CD4-positive, alpha-beta memory T cell (primary cell): ENCODE measurements around the gene NDUFAF8. TPM values are rescaled to one million over a fixed set of nuclear protein-coding genes. Genes with fewer than 3 reads are reported as not detected.
"Not testable (repeated sequence)": the region's sequence is repeated elsewhere in the genome, so short reads cannot be mapped to it uniquely, and the experiment has no call there.

Source experiments
- CTCF ChIA-PET: fragments of 350-600 bp; sonication (Branson Sonifier 250); formaldehyde crosslinking; loops from one replicate; lab custom pipeline; 2021; ENCODE audit warnings: inconsistent platforms; ENCODE audit not compliant: partially characterized antibody; lab: Charles Lee
- POLR2A ChIA-PET: fragments of 350-600 bp; sonication (Branson Sonifier 250); formaldehyde crosslinking; loops from one replicate; lab custom pipeline; 2021; ENCODE audit not compliant: partially characterized antibody; lab: Charles Lee
- DNase-seq, 5 donors: peaks; one replicate each; pipeline versions ENCODE4 v3.0.0 to v3.0.0-alpha.2; 2020 to 2022; ENCODE audit warnings: mixed read lengths in 1 of 5
- H3K27ac ChIP-seq: one replicate; pipeline ENCODE4 v1.7.0; 2013; ENCODE audit warnings: low read depth, low read length
- H3K27me3 ChIP-seq: 2 replicates; pipeline ENCODE4 v1.7.0; 2013; ENCODE audit warnings: mild to moderate bottlenecking, low read length, moderate library complexity; ENCODE audit not compliant: insufficient read depth
- H3K36me3 ChIP-seq: 2 replicates; pipeline ENCODE4 v1.7.0; 2013; ENCODE audit warnings: mild to moderate bottlenecking, low read length, moderate library complexity; ENCODE audit not compliant: insufficient read depth
- H3K4me1 ChIP-seq: 2 replicates; pipeline ENCODE4 v1.7.0; 2013; ENCODE audit warnings: mild to moderate bottlenecking, low read length, moderate library complexity; ENCODE audit not compliant: insufficient read depth
- H3K4me3 ChIP-seq, 2 donors: one replicate each; pipeline ENCODE4 v1.7.0; 2013; ENCODE audit warnings: low read length in 2 of 2, mild to moderate bottlenecking in 1 of 2
- H3K9me3 ChIP-seq, 2 donors: one replicate each; pipeline ENCODE4 v1.7.0; 2013; ENCODE audit warnings: low read length in 2 of 2, control low read depth in 1 of 2; ENCODE audit not compliant: control insufficient read depth in 1 of 2
- H3K27ac Mint-ChIP-seq, 7 donors: one replicate each; pipeline ENCODE4 v1.8.0; 2020 to 2021; ENCODE audit warnings: mixed read lengths in 7 of 7, mild to moderate bottlenecking in 6 of 7, inconsistent platforms in 3 of 7, moderate library complexity in 3 of 7
- H3K27me3 Mint-ChIP-seq, 2 donors: one replicate each; pipeline ENCODE4 v1.8.0; 2020 to 2021; ENCODE audit warnings: mixed read lengths in 2 of 2
- H3K36me3 Mint-ChIP-seq, 2 donors: one replicate each; pipeline ENCODE4 v1.8.0; 2020 to 2021; ENCODE audit warnings: mixed read lengths in 2 of 2, inconsistent platforms in 1 of 2, mild to moderate bottlenecking in 1 of 2
- H3K4me1 Mint-ChIP-seq, 4 donors: one replicate each; pipeline ENCODE4 v1.8.0; 2020 to 2021; ENCODE audit warnings: mixed read lengths in 4 of 4, mild to moderate bottlenecking in 1 of 4
- H3K4me3 Mint-ChIP-seq, 8 donors: one replicate each; pipeline ENCODE4 v1.8.0; 2020 to 2021; ENCODE audit warnings: mixed read lengths in 8 of 8, mild to moderate bottlenecking in 7 of 8, moderate library complexity in 6 of 8, inconsistent platforms in 3 of 8
- H3K9me3 Mint-ChIP-seq, 8 donors: one replicate each; pipeline ENCODE4 v1.8.0; 2020 to 2021; ENCODE audit warnings: mixed read lengths in 8 of 8, mild to moderate bottlenecking in 5 of 8, inconsistent platforms in 3 of 8, moderate library complexity in 1 of 8
- intact Hi-C: fragments of 100-400 bp; cut with micrococcal nuclease; formaldehyde crosslinking; loops from one replicate; pipeline ENCODE4 v1.15.1; 2023
- polyA plus RNA-seq, 2 donors: library from polyadenylated mRNA; unstranded; fragments of 300-500 nt; fragmentation: Illumina TruSeq; gene quantifications; one replicate each; pipeline ENCODE4 v1.2.3, GENCODE V29; 2021
- total RNA-seq, 2 experiments: library from RNA; stranded (reverse); gene quantifications; one replicate each; pipeline ENCODE4 v1.2.3, GENCODE V29; 2021

Gene NDUFAF8
- total and polyA plus RNA-seq, 4 experiments from 2014 or later: 40.1 to 78.6 (median 54.8) TPM

- DNase-seq, H3K9me3 ChIP-seq, CTCF ChIA-PET, H3K27me3 ChIP-seq, H3K27ac ChIP-seq, H3K4me1 ChIP-seq, H3K4me3 Mint-ChIP-seq, H3K27me3 Mint-ChIP-seq, intact Hi-C loops, H3K4me3 ChIP-seq, H3K9me3 Mint-ChIP-seq: not testable (repeated sequence)
- H3K36me3 Mint-ChIP-seq: peaks cover 14 to 24% of the 10 kb centered on the region in 2 donors
- H3K36me3 ChIP-seq: peaks cover 15% of the 10 kb centered on the region
- H3K4me1 Mint-ChIP-seq: peaks cover 3 to 24% (median 11%) of the 10 kb centered on the region in 4 donors
- H3K27ac Mint-ChIP-seq: peak overlapping the region in 2 of 7 donors; percentile 8 to 73
- POLR2A ChIA-PET: interaction anchor here (1.8 kb wide), 1 partner anchor 11 kb away, joined by 8 read pairs; the partner anchor contains the start of genes NDUFAF8 and TEPSIN
Measured at GRCh38 chr17:81227630-81228029, 11.5 kb upstream of the NDUFAF8 start.

GRCh38 chr17:81228420-81228819 is 10.7 kb upstream of the NDUFAF8 start:
- POLR2A ChIA-PET: no interaction called here
- Histone ChIP-seq H3K4me1 (peaks cover 6% of the 10 kb centered on the region), H3K36me3 (peaks cover 21% of the 10 kb centered on the region), H3K9me3 (no peaks in the 10 kb centered on the region), H3K27ac (no peak overlapping the region), H3K27me3 (no peaks in the 10 kb centered on the region), H3K4me3 (no peak overlapping the region)
- H3K36me3 Mint-ChIP-seq: peaks cover 14 to 27% of the 10 kb centered on the region in 2 donors
- CTCF ChIA-PET: no interaction called here
- H3K4me1 Mint-ChIP-seq: peaks cover 3 to 16% (median 9%) of the 10 kb centered on the region in 4 donors
- H3K4me3 Mint-ChIP-seq: no peak overlapping the region
- no peak overlapping the region for H3K27ac Mint-ChIP-seq
- no peaks in the 10 kb centered on the region for H3K27me3 Mint-ChIP-seq
- no peak for DNase-seq
- intact Hi-C loops: no loop called here
- H3K9me3 Mint-ChIP-seq: peaks cover 0 to 2% (median 0%) of the 10 kb centered on the region in 8 donors

GRCh38 chr17:81228834-81229665 is 10.1 kb upstream of the NDUFAF8 start:
- DNase-seq: no peak
- no peaks in the 10 kb centered on the region for H3K9me3 ChIP-seq
- ChIA-PET POLR2A (interaction anchor here (1.0 kb wide), 1 partner anchor 10 kb away, joined by 3 read pairs; the partner anchor contains the start of genes NDUFAF8 and TEPSIN), CTCF (no interaction called here)
- H3K27me3 Mint-ChIP-seq: no peaks in the 10 kb centered on the region
- peaks cover 3 to 11% (median 5%) of the 10 kb centered on the region in 4 donors for H3K4me1 Mint-ChIP-seq
- H3K27ac Mint-ChIP-seq: no peak overlapping the region
- H3K4me3 Mint-ChIP-seq: no peak overlapping the region
- H3K4me1 ChIP-seq: no peaks in the 10 kb centered on the region
- peaks cover 14 to 27% of the 10 kb centered on the region in 2 donors for H3K36me3 Mint-ChIP-seq
- H3K4me3 ChIP-seq: no peak overlapping the region
- peaks cover 0 to 2% (median 0%) of the 10 kb centered on the region in 8 donors for H3K9me3 Mint-ChIP-seq
- no peaks in the 10 kb centered on the region for H3K27me3 ChIP-seq
- no peak overlapping the region for H3K27ac ChIP-seq
- H3K36me3 ChIP-seq: peaks cover 24% of the 10 kb centered on the region
- intact Hi-C loops: no loop called here

- H3K4me3 Mint-ChIP-seq: no peak overlapping the region
- H3K27me3 Mint-ChIP-seq: no peaks in the 10 kb centered on the region
- H3K36me3 Mint-ChIP-seq: peaks cover 14 to 27% of the 10 kb centered on the region in 2 donors
- H3K27ac ChIP-seq: no peak overlapping the region
- peaks cover 3 to 12% (median 6%) of the 10 kb centered on the region in 4 donors for H3K4me1 Mint-ChIP-seq
- no peaks in the 10 kb centered on the region for H3K9me3 ChIP-seq
- no peak overlapping the region for H3K4me3 ChIP-seq
- intact Hi-C loops: no loop called here
- no peak for DNase-seq
- H3K9me3 Mint-ChIP-seq: peaks cover 0 to 2% (median 0%) of the 10 kb centered on the region in 8 donors
- peaks cover 24% of the 10 kb centered on the region for H3K36me3 ChIP-seq
- POLR2A ChIA-PET: interaction anchor here (1.0 kb wide), 1 partner anchor 10 kb away, joined by 3 read pairs; the partner anchor contains the start of genes NDUFAF8 and TEPSIN
- H3K27me3 ChIP-seq: no peaks in the 10 kb centered on the region
- H3K4me1 ChIP-seq: peaks cover 5% of the 10 kb centered on the region
- no peak overlapping the region for H3K27ac Mint-ChIP-seq
- CTCF ChIA-PET: interaction anchor here (0.9 kb wide), 1 partner anchor 11 kb away, joined by 3 read pairs; no protein-coding TSS in a partner anchor
Measured at GRCh38 chr17:81229666-81229920, 9.5 kb upstream of the NDUFAF8 start.

GRCh38 chr17:81230043-81230820 is 8.9 kb upstream of the NDUFAF8 start:
- Mint-ChIP-seq H3K9me3 (peaks cover 0 to 2% (median 0%) of the 10 kb centered on the region in 8 donors), H3K36me3 (peaks cover 14 to 32% of the 10 kb centered on the region in 2 donors), H3K4me3 (peak overlapping the region in 2 of 8 donors; percentile 11 to 32), H3K27ac (no peak overlapping the region), H3K4me1 (peaks cover 8 to 17% (median 12%) of the 10 kb centered on the region in 4 donors), H3K27me3 (no peaks in the 10 kb centered on the region)
- Histone ChIP-seq H3K27ac (no peak overlapping the region), H3K9me3 (no peaks in the 10 kb centered on the region), H3K36me3 (peaks cover 24% of the 10 kb centered on the region), H3K4me3 (no peak overlapping the region), H3K27me3 (no peaks in the 10 kb centered on the region), H3K4me1 (peaks cover 5% of the 10 kb centered on the region)
- ChIA-PET CTCF (interaction anchor here (0.9 kb wide), 1 partner anchor 11 kb away, joined by 3 read pairs; no protein-coding TSS in a partner anchor), POLR2A (interaction anchor here (1.0 kb wide), 1 partner anchor 9 kb away, joined by 3 read pairs; the partner anchor contains the start of genes NDUFAF8 and TEPSIN)
- no peak for DNase-seq
- intact Hi-C loops: no loop called here

- Mint-ChIP-seq H3K4me3 (no peak overlapping the region), H3K27ac (peak overlapping the region in 1 of 7 donors; percentile 64), H3K27me3 (no peaks in the 10 kb centered on the region), H3K4me1 (peaks cover 8 to 17% (median 13%) of the 10 kb centered on the region in 4 donors), H3K36me3 (peaks cover 14 to 32% of the 10 kb centered on the region in 2 donors), H3K9me3 (peaks cover 0 to 2% (median 0%) of the 10 kb centered on the region in 8 donors)
- H3K4me3 ChIP-seq: no peak overlapping the region
- no peaks in the 10 kb centered on the region for H3K27me3 ChIP-seq
- DNase-seq: no peak
- H3K36me3 ChIP-seq: peaks cover 24% of the 10 kb centered on the region
- intact Hi-C loops: no loop called here
- no peaks in the 10 kb centered on the region for H3K9me3 ChIP-seq
- CTCF ChIA-PET: no interaction called here
- POLR2A ChIA-PET: no interaction called here
- H3K4me1 ChIP-seq: peaks cover 5% of the 10 kb centered on the region
- H3K27ac ChIP-seq: no peak overlapping the region
Measured at GRCh38 chr17:81231121-81231645, 7.9 kb upstream of the NDUFAF8 start.
